ENCODE results near the gene YPEL1.

DNA sequence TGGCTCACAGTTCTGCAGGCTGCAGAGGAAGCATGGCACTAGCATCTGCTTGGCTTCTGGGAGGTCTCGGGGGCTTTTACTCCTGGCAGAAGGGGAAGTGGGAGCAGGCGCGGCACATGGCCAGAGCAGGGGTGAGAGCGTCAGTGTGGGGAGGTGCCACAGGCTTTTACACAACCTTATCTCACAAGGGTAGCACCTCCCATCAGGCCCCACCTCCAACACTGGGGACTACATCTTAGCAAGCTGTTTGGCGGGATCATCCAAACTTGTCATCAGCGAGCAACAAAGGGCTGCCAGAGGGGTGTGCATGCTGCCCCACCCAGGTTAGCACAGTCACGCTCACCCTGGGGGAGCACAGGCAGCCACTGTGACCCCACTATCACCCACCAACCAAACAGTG, 18.9 kb upstream of the YPEL1 start:
- TF ChIP-seq, protein P1, sequence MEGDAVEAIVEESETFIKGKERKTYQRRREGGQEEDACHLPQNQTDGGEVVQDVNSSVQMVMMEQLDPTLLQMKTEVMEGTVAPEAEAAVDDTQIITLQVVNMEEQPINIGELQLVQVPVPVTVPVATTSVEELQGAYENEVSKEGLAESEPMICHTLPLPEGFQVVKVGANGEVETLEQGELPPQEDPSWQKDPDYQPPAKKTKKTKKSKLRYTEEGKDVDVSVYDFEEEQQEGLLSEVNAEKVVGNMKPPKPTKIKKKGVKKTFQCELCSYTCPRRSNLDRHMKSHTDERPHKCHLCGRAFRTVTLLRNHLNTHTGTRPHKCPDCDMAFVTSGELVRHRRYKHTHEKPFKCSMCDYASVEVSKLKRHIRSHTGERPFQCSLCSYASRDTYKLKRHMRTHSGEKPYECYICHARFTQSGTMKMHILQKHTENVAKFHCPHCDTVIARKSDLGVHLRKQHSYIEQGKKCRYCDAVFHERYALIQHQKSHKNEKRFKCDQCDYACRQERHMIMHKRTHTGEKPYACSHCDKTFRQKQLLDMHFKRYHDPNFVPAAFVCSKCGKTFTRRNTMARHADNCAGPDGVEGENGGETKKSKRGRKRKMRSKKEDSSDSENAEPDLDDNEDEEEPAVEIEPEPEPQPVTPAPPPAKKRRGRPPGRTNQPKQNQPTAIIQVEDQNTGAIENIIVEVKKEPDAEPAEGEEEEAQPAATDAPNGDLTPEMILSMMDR (conservative IDR thresholded peaks at IDR 0.05 in 1 of 2, IDR thresholded peaks at IDR 0.05 in 1 of 2; ENCODE audit: low read depth in 1 of 2, low read length in 2 of 2) = no peak
- TF ChIP-seq EZH2 (IDR thresholded peaks at IDR 0.05; ENCODE audit: low read length, missing control alignments) = no peak

Measured in fibroblast of lung (primary cell).